Measurements from ENCODE around the gene NCAPH2.

NCAPH2 gene

DNA sequence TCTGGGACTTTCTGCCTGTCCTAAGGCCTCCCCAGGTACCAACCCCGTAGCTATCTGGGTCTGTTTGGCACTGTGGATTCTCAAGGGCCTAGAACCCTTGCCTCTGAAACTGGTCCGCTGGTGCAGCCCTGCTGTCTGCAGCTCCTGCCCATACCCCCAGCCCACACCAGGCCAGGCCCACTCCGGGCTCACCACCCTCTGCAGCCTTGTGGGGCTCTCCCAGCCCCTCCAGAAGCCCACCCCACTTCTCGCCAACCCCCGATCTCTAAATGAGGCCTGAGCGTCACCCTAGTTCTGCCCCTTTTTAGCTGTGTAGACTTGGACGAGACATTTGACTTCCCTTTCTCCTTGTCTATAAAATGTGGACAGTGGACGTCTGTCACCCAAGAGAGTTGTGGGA is 42.4 kb downstream of the NCAPH2 start:
- no peak for DNase-seq

DNA sequence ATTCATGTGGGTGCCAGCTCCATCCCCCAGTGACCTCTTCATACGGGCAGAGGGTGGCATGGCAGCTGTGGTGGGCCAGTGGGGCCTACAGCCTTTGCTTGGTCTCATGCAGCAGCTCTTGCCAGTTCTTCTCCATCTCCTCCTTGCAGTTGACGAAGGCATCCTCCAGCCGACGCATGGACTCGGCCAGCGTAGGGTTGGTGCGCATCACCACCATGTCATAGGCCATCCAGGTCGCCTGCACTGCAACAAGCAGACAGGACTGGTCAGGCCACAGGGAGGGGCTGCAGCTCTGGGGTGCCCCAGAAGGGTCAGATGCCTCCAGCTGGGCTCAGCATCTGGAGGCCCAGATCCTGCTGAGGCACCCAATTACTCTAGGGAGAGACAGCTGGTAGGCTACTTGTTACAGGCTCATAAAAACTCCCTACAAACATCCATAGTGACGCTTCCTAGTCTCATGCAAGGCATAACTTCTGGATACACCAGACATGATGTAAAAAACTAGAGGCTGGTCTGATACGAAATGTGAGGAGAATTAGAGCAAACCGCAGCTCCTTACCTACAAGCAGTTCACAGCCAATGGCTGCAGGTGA is 43.2 kb downstream of the NCAPH2 start:
- no peak for DNase-seq

- DNase-seq, result no peak
Measured at GRCh38 chr22:50553310-50553709, 45.3 kb downstream of the NCAPH2 start.

- DNase-seq, result no peak
Measured at GRCh38 chr22:50556703-50557102, 48.7 kb downstream of the NCAPH2 start.

- no peak for DNase-seq
Measured at GRCh38 chr22:50560034-50560433, 52.0 kb downstream of the NCAPH2 start.

- DNase-seq, result no peak
Measured at GRCh38 chr22:50561401-50562358, 53.7 kb downstream of the NCAPH2 start.

GRCh38 chr22:50562523-50563412 is 54.7 kb downstream of the NCAPH2 start, which contains the start of gene SYCE3:
Gene SYCE3, minus strand, starts transcription at chr22:50562919. Its CDS starts 6,514 bp downstream, at chr22:50556405.
- DNase-seq, result peak; percentile 91

- DNase-seq, result no peak
Measured at GRCh38 chr22:50563413-50564160, 55.6 kb downstream of the NCAPH2 start.

DNA sequence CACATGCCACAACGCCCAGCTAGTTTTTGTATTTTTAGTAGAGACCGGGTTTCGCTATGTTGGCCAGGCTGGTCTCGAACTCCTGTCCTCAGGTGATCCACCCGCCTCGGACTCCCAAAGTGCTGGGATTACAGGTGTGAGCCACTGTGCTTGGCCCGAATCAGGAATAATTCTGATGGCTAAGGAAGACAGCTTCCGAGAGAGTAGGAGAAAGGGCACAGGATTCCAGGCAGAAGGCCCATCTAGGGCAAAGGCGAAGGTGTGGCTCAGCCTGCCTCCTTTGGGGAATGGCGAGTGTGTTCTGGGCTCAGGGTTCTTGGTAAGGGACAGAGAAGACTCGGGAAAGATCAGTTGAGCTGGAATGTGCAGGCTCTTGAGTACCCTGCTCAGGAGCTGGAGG is 56.3 kb downstream of the NCAPH2 start:
- no peak for DNase-seq

- no peak for DNase-seq
Measured at GRCh38 chr22:50567721-50568252, 59.8 kb downstream of the NCAPH2 start.

- no peak for DNase-seq
Measured at GRCh38 chr22:50568626-50569025, 60.6 kb downstream of the NCAPH2 start.

- no peak for DNase-seq
Measured at GRCh38 chr22:50569041-50569459, 61.0 kb downstream of the NCAPH2 start.

- no peak for DNase-seq
Measured at GRCh38 chr22:50569896-50570535, 62.0 kb downstream of the NCAPH2 start.

- DNase-seq, result no peak
Measured at GRCh38 chr22:50570861-50571260, 62.8 kb downstream of the NCAPH2 start.

DNA sequence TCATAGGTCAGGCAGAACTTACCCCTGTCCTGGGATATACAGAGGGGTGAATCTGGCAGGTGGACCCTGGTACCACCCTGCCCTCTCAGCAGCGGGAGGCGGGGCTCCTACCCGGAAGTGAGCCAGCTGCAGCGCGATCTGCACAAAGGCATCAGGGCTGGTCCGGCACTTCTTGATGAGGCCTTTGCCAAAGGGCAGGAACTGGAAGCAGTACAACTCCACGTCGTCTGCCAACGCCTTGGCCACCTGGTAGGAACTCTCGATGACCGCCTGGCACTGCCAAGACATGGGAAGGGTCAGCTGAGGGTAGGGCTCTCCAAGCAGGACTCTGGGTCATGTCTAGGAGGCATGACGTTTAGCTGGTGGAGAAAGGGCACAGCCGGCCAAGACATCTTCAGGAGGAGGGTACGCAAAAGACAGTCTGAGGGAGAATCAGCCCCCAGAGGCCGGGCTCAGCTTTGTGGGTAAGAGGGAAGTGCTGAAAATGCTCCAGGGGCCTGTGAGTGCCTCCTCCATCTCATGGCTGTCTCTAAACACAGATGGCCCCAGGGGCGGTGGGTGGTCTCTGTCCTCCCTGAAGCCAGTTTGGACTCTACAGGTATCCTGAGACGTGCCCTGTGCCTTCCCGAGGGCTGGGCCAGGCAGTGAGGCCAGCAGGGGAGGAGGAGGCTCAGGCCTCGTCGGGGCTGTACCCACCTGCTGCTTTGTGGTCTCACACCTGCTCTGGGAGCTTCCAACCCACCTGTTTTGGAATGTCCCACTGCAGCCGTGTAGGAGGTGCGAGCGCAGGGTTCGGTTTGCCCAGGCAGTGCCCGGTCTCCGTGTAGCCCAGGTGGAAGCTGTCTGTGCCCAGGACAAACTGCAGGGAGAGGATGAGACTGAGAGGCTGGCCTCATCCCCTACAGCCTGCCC is 63.5 kb downstream of the NCAPH2 start:
- no peak for DNase-seq

GRCh38 chr22:50572965-50573364 is 64.9 kb downstream of the NCAPH2 start:
- DNase-seq, result no peak

DNA sequence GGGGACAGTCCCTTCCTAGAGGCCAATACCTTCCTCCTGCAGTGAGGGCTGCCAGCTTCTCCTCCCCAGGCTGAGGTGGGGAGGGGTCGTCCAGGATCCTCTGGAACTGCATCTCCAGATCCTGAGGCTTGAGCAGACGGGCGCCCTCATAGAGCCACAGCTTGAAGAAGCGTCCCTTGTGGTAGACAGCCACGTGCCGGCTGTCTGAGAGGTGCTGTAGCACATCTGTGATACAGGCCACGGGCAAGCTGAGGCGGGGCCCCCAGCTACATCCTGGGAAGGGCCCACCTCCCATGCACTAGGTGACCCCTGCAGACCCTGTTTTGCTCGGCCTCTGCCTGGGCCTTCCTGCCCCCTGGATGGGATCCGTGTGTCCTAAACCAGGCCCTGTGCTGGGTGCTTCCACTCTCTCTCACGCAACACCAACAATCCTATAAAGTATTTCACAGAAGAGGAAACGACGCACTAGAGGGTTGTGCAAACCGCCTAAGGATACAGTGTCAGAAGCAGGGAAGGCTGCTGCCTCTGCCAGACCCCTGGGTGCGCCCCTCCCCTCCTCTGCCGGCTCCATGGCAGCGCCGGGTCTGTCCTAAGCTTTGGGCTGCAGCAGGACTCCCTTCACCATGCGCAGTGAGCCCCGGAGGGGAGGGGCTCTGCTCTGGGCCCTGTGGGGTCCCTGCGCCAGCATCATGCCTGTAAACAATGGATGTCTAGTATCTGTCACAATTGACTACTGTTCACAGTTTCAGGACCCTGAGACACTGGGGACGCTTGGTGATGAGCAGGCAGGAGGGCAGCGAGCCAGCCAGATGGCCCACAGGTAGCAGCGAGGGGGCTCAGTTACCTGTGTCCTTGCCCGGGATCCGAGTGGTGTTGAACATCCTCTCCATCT is 65.7 kb downstream of the NCAPH2 start:
- no peak for DNase-seq

DNA sequence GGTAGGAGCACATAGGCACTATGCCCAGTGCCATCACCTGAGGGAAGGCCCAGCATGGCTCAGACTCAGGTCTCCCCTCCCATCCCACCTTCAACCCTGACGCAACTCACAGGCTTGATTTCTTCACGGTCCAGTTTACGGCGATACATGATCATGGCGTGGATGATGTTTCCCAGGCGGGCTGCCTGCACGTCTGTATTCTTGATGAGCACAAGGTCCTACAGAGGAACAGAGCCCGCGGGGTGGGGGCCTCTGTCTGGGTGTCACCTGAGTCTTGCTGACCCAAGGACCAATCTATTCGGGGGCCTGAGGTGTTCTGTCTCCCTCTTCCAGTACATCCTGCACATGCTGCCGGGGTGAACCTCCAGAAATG is 66.3 kb downstream of the NCAPH2 start:
- DNase-seq, result no peak

All from GDM1 (cell line).